Heart left ventricle (tissue), 13 donors: ENCODE measurements around the gene BRICD5.

Source experiments
- POLR2A ChIP-seq, 2 donors: fragments of 450-650 bp; IDR thresholded peaks; one replicate each; pipeline ENCODE4 v1.6.1; 2017; ENCODE audit warnings: antibody characterized with exemption in 2 of 2, mild to moderate bottlenecking in 2 of 2, moderate library complexity in 2 of 2
- TF ChIP-seq, protein P1 (sequence below), 12 donors: fragments of 200-600 bp; sonication (generic) in 4 of 12; IDR thresholded peaks; one replicate each; pipeline versions ENCODE4 v1.5.0 to v1.8.0; 2018 to 2022; ENCODE audit warnings: antibody characterized with exemption in 12 of 12, mild to moderate bottlenecking in 5 of 12
- donor health status: ischemic (EF 13 %, LVEDD 7.1; RV severe dilation, severe dysfunction).
- donor health status: DM: no; HTN: yes; CAD: no.
- donor health status: DM: no; HTN: no; CAD: no.
- donor health status: ischemic (EF 25% LVEDD 6.9; RV normal size, moderate dysfunction).
- donor health status: ischemic (EF 25% LVEDD 5.7; RV mildly dilated, moderate dysfunction).
- donor health status: ischemic (EF 35%, LVEDD 5.7; RV mildly dilated, moderate dysfunction).
- donor health status: nonischemic (EF 11% LVEDD 7.7; RV severe dilation, severe dysfunction).
- donor health status: DM: yes; HTN: yes; CAD: no.
- donor health status: PGD.
- donor health status: ischemic (EF 29% LVEDD 5.4; RV normal size, mild dysfunction).
- donor health status: nonischemic (EF 23%, LVEDD 6.1; RV moderate dilation, normal function).

DNA sequence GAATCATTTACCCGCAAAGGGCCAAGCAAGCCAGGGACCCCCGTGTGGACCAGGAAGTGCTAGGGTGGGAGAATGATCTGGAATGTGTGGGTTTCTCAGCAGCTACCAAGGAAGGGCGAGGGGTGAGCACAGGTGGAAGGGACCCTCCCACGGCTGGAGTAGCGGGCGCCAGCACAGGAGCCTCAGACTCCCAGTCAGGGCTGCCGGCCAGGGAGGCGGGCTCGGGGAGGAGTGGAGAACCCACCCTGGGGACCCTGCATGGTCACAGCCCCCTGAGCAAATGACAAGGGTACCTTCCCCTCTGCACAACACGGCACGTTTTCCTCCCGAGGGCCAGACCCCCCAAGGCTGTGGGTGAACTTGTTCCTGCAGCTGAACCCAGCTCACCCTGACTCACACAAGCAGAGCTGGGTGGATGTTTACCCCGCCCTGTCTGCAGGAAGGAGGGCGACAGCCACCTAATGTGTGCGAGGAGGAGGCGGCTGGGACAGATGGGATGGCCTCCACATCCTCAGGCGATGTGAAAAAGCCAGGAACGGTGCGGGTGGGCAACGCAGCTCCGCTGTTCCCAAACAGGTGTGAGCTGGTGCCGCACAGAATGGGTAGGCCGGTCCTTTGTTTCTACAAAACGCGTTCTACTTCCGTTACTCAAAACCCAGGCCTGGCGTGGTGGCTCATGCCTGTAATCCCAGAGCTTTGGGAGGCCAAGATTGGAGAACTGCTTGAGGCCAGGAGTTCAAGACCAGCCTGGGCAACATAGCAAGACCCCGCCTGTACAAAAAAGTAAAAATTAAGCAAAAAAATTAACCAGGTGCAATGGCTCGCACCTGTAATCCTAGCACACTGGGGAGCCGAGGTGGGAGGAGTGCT is 34.5 kb upstream of the BRICD5 start:
- TF ChIP-seq, protein P1, sequence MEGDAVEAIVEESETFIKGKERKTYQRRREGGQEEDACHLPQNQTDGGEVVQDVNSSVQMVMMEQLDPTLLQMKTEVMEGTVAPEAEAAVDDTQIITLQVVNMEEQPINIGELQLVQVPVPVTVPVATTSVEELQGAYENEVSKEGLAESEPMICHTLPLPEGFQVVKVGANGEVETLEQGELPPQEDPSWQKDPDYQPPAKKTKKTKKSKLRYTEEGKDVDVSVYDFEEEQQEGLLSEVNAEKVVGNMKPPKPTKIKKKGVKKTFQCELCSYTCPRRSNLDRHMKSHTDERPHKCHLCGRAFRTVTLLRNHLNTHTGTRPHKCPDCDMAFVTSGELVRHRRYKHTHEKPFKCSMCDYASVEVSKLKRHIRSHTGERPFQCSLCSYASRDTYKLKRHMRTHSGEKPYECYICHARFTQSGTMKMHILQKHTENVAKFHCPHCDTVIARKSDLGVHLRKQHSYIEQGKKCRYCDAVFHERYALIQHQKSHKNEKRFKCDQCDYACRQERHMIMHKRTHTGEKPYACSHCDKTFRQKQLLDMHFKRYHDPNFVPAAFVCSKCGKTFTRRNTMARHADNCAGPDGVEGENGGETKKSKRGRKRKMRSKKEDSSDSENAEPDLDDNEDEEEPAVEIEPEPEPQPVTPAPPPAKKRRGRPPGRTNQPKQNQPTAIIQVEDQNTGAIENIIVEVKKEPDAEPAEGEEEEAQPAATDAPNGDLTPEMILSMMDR (IDR thresholded peaks at IDR 0.05): no peak
- TF ChIP-seq POLR2A (IDR thresholded peaks at IDR 0.05): no peak
